Measurements from ENCODE around the gene DUSP18.

Gene DUSP18

GRCh38 chr22:30668386-30668710 lies 673 bp upstream of the DUSP18 start:
- Histone ChIP-seq H3K27me3 (ENCODE audit: insufficient read depth, poor library complexity, severe bottlenecking) (peaks cover 3% of the 10 kb centered on the region), H3K4me3 (replicated peaks; ENCODE audit: insufficient read depth, low read length) (peak overlapping the region; percentile 93), H3K27ac (replicated peaks) (no peak overlapping the region)
- no peak for TF ChIP-seq POLR2AphosphoS5 (IDR thresholded peaks at IDR 0.05; ENCODE audit: low read depth)
- TF ChIP-seq GABPA (IDR thresholded peaks at IDR 0.05; ENCODE audit: low read depth), result no peak
- TF ChIP-seq SPI1 (IDR thresholded peaks at IDR 0.05; ENCODE audit: borderline replicate concordance, low read depth), result no peak
- TF ChIP-seq, protein P1, sequence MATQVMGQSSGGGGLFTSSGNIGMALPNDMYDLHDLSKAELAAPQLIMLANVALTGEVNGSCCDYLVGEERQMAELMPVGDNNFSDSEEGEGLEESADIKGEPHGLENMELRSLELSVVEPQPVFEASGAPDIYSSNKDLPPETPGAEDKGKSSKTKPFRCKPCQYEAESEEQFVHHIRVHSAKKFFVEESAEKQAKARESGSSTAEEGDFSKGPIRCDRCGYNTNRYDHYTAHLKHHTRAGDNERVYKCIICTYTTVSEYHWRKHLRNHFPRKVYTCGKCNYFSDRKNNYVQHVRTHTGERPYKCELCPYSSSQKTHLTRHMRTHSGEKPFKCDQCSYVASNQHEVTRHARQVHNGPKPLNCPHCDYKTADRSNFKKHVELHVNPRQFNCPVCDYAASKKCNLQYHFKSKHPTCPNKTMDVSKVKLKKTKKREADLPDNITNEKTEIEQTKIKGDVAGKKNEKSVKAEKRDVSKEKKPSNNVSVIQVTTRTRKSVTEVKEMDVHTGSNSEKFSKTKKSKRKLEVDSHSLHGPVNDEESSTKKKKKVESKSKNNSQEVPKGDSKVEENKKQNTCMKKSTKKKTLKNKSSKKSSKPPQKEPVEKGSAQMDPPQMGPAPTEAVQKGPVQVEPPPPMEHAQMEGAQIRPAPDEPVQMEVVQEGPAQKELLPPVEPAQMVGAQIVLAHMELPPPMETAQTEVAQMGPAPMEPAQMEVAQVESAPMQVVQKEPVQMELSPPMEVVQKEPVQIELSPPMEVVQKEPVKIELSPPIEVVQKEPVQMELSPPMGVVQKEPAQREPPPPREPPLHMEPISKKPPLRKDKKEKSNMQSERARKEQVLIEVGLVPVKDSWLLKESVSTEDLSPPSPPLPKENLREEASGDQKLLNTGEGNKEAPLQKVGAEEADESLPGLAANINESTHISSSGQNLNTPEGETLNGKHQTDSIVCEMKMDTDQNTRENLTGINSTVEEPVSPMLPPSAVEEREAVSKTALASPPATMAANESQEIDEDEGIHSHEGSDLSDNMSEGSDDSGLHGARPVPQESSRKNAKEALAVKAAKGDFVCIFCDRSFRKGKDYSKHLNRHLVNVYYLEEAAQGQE (IDR thresholded peaks at IDR 0.05; ENCODE audit: insufficient replicate concordance, low read depth), result no peak
- TF ChIP-seq, protein P2, sequence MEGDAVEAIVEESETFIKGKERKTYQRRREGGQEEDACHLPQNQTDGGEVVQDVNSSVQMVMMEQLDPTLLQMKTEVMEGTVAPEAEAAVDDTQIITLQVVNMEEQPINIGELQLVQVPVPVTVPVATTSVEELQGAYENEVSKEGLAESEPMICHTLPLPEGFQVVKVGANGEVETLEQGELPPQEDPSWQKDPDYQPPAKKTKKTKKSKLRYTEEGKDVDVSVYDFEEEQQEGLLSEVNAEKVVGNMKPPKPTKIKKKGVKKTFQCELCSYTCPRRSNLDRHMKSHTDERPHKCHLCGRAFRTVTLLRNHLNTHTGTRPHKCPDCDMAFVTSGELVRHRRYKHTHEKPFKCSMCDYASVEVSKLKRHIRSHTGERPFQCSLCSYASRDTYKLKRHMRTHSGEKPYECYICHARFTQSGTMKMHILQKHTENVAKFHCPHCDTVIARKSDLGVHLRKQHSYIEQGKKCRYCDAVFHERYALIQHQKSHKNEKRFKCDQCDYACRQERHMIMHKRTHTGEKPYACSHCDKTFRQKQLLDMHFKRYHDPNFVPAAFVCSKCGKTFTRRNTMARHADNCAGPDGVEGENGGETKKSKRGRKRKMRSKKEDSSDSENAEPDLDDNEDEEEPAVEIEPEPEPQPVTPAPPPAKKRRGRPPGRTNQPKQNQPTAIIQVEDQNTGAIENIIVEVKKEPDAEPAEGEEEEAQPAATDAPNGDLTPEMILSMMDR (IDR thresholded peaks at IDR 0.05; ENCODE audit: insufficient read depth, low read length), result no peak
- no peak for DNase-seq (ENCODE audit: low read depth in 1 of 2, low spot score in 1 of 2)

GRCh38 chr22:30667107-30667493 lies 575 bp downstream of the DUSP18 start:
- H3K27me3 ChIP-seq (ENCODE audit: insufficient read depth, poor library complexity, severe bottlenecking), result peaks cover 3% of the 10 kb centered on the region
- TF ChIP-seq, protein P2 (IDR thresholded peaks at IDR 0.05; ENCODE audit: insufficient read depth, low read length), result no peak
- TF ChIP-seq, protein P1 (IDR thresholded peaks at IDR 0.05; ENCODE audit: insufficient replicate concordance, low read depth), result no peak
- TF ChIP-seq POLR2AphosphoS5 (IDR thresholded peaks at IDR 0.05; ENCODE audit: low read depth), result no peak
- no peak for TF ChIP-seq GABPA (IDR thresholded peaks at IDR 0.05; ENCODE audit: low read depth)
- TF ChIP-seq SPI1 (IDR thresholded peaks at IDR 0.05; ENCODE audit: borderline replicate concordance, low read depth), result no peak
- no peak overlapping the region for H3K27ac ChIP-seq (replicated peaks)
- no peak for DNase-seq (ENCODE audit: low read depth in 1 of 2, low spot score in 1 of 2)
- H3K4me3 ChIP-seq (replicated peaks; ENCODE audit: insufficient read depth, low read length), result peak overlapping the region; percentile 93

- Histone ChIP-seq H3K4me3 (replicated peaks; ENCODE audit: insufficient read depth, low read length) (no peak overlapping the region), H3K27ac (replicated peaks) (no peak overlapping the region), H3K27me3 (ENCODE audit: insufficient read depth, poor library complexity, severe bottlenecking) (peaks cover 3% of the 10 kb centered on the region)
- TF ChIP-seq GABPA (IDR thresholded peaks at IDR 0.05; ENCODE audit: low read depth) (no peak), POLR2AphosphoS5 (IDR thresholded peaks at IDR 0.05; ENCODE audit: low read depth) (no peak), SPI1 (IDR thresholded peaks at IDR 0.05; ENCODE audit: borderline replicate concordance, low read depth) (no peak)
- TF ChIP-seq, protein P2 (IDR thresholded peaks at IDR 0.05; ENCODE audit: insufficient read depth, low read length), result no peak
- TF ChIP-seq, protein P1 (IDR thresholded peaks at IDR 0.05; ENCODE audit: insufficient replicate concordance, low read depth), result no peak
- DNase-seq (ENCODE audit: low read depth in 1 of 2, low spot score in 1 of 2), result no peak
These were observed 1.9 kb downstream of the DUSP18 start for GRCh38 chr22:30665786-30666185.
